K562 (cell line): ENCODE results near the gene AFDN. TPM values are rescaled to one million over a fixed set of nuclear protein-coding genes. Genes with fewer than 3 reads are reported as not detected.

ENCODE experiments used
- CREM ChIP-seq: IDR thresholded peaks from 2 replicates; pipeline ENCODE4 v1.6.1; 2014; ENCODE audit warnings: antibody characterized with exemption, low read depth
- ELF4 ChIP-seq: fragments of 450-650 bp; formaldehyde crosslinking; IDR thresholded peaks from 2 replicates; pipeline ENCODE4 v1.4.0; 2022; ENCODE audit warnings: missing genetic modification characterization
- ETV6 ChIP-seq, 3 experiments: fragments of 150-350 bp in 1 of 3; sonication (generic) in 1 of 3; formaldehyde crosslinking in 1 of 3; IDR thresholded peaks; 2 replicates each; pipeline versions ENCODE4 v1.6.1 to v1.8.0; 2014 to 2022; ENCODE audit warnings: borderline replicate concordance in 2 of 3, low read depth in 2 of 3, antibody characterized with exemption in 1 of 3, low read length in 1 of 3, mild to moderate bottlenecking in 1 of 3, missing genetic modification reagents in 1 of 3
- FOXJ3 ChIP-seq: sonication (generic); formaldehyde crosslinking; IDR thresholded peaks from 2 replicates; pipeline ENCODE4 v1.4.0; 2020; ENCODE audit warnings: mild to moderate bottlenecking, missing genetic modification reagents
- KDM2B ChIP-seq: fragments of 250-450 bp; sonication (Bioruptor Pico); IDR thresholded peaks from 2 replicates; pipeline ENCODE4 v1.8.0; 2021; ENCODE audit warnings: mild to moderate bottlenecking, moderate library complexity
- L3MBTL2 ChIP-seq: fragments of 450-650 bp; IDR thresholded peaks from 2 replicates; pipeline ENCODE4 v1.6.1; 2016; ENCODE audit warnings: mild to moderate bottlenecking, moderate library complexity
- MTA3 ChIP-seq: fragments of 450-650 bp; formaldehyde crosslinking; IDR thresholded peaks from 2 replicates; pipeline ENCODE4 v1.6.1; 2017; ENCODE audit warnings: mild to moderate bottlenecking, borderline replicate concordance
- MYC ChIP-seq, 2 experiments: fragments of 250-450 bp in 1 of 2; sonication (Bioruptor Pico) in 1 of 2; IDR thresholded peaks; 2 replicates each; pipeline versions ENCODE4 v1.5.1 to v1.6.1; 2012 to 2021; ENCODE audit warnings: low read depth in 2 of 2, borderline replicate concordance in 1 of 2, improper control_type of control experiment in 1 of 2, low read length in 1 of 2, mild to moderate bottlenecking in 1 of 2, moderate library complexity in 1 of 2
- MYNN ChIP-seq, 2 experiments: sonication (generic); formaldehyde crosslinking in 1 of 2; IDR thresholded peaks; 2 replicates each; pipeline versions ENCODE4 v1.5.0 to v1.6.1; 2016 to 2020; ENCODE audit warnings: antibody characterized with exemption in 1 of 2, missing genetic modification reagents in 1 of 2
- RB1 ChIP-seq: fragments of 450-650 bp; IDR thresholded peaks from 2 replicates; pipeline ENCODE4 v1.6.1; 2017; ENCODE audit warnings: low read depth, mild to moderate bottlenecking
- RBBP5 ChIP-seq: fragments of 200-600 bp; sonication (generic); IDR thresholded peaks from 2 replicates; pipeline ENCODE4 v1.6.1; 2012; ENCODE audit warnings: borderline replicate concordance, mild to moderate bottlenecking, low read length, control low read depth, inconsistent platforms; ENCODE audit not compliant: insufficient read depth, poor library complexity, severe bottlenecking
- RBFOX2 ChIP-seq: fragments of 200-400 bp; formaldehyde crosslinking; IDR thresholded peaks from 2 replicates; pipeline ENCODE4 v1.6.1; 2017; ENCODE audit warnings: low read depth, mild to moderate bottlenecking, low read length, moderate library complexity
- RBM22 ChIP-seq: fragments of 200-400 bp; formaldehyde crosslinking; IDR thresholded peaks from 2 replicates; pipeline ENCODE4 v1.6.1; 2018; ENCODE audit warnings: low read length, low read depth; ENCODE audit not compliant: poor library complexity, severe bottlenecking
- SOX6 ChIP-seq: fragments of 450-650 bp; IDR thresholded peaks from 2 replicates; pipeline ENCODE4 v1.6.1; 2014; ENCODE audit warnings: mild to moderate bottlenecking
- ZBTB17 ChIP-seq: fragments of 450-650 bp; formaldehyde crosslinking; IDR thresholded peaks from 2 replicates; pipeline ENCODE4 v1.4.0; 2020; ENCODE audit warnings: mild to moderate bottlenecking
- ZFX ChIP-seq: sonication (generic); formaldehyde crosslinking; IDR thresholded peaks from 2 replicates; pipeline ENCODE4 v1.8.0; 2022; ENCODE audit warnings: mild to moderate bottlenecking, missing genetic modification reagents, moderate library complexity
- polyA plus RNA-seq, 8 experiments: library from polyadenylated mRNA; depleted of rRNA in 4 of 8; stranded (reverse) in 5 of 8; unstranded in 3 of 8; fragments of >200 nt; fragmentation: Nextera tagmentation in 2 of 8; fragmentation: Illumina TruSeq in 1 of 8; extraction: Ambion mirVana in 2 of 8; extraction: Trizol in 1 of 8; gene quantifications; 2 replicates each; pipeline versions ENCODE4 v1.2.1 to v1.2.3, GENCODE V29; 2011 to 2014; ENCODE audit warnings: inconsistent platforms in 1 of 8, missing spikeins in 1 of 8
- total RNA-seq, 7 experiments: library from RNA; depleted of rRNA in 6 of 7; stranded (reverse); fragments of >200 nt in 6 of 7; fragmentation: Illumina TruSeq in 2 of 7; extraction: Trizol in 2 of 7; gene quantifications; 2 replicates each; pipeline versions ENCODE4 v1.2.1 to v1.2.3, GENCODE V29; 2011 to 2021; ENCODE audit warnings: low replicate concordance in 1 of 7
- TF ChIP-seq, protein P1 (sequence below): fragments of 250-450 bp; sonication (Bioruptor Pico); IDR thresholded peaks from 2 replicates; pipeline ENCODE4 v1.4.0; 2020
- TF ChIP-seq, protein P2 (sequence below): fragments of 250-450 bp; sonication (Bioruptor Pico); IDR thresholded peaks from 2 replicates; pipeline ENCODE4 v1.9.0; 2021; ENCODE audit warnings: mild to moderate bottlenecking
- TF ChIP-seq, protein P3 (sequence below): fragments of 450-650 bp; formaldehyde crosslinking; IDR thresholded peaks from 2 replicates; pipeline ENCODE4 v1.4.0; 2020; ENCODE audit warnings: mild to moderate bottlenecking, moderate library complexity

AFDN gene
- total and polyA plus RNA-seq, 9 of the 15 experiments (the other 6 are each of a cell fraction or from before 2014, with no cell fraction given) = 7.2 to 129 (median 105) TPM

GRCh38 chr6:167827583-167828324, 1.0 kb downstream of the AFDN start (continued):
- TF ChIP-seq, protein P1, sequence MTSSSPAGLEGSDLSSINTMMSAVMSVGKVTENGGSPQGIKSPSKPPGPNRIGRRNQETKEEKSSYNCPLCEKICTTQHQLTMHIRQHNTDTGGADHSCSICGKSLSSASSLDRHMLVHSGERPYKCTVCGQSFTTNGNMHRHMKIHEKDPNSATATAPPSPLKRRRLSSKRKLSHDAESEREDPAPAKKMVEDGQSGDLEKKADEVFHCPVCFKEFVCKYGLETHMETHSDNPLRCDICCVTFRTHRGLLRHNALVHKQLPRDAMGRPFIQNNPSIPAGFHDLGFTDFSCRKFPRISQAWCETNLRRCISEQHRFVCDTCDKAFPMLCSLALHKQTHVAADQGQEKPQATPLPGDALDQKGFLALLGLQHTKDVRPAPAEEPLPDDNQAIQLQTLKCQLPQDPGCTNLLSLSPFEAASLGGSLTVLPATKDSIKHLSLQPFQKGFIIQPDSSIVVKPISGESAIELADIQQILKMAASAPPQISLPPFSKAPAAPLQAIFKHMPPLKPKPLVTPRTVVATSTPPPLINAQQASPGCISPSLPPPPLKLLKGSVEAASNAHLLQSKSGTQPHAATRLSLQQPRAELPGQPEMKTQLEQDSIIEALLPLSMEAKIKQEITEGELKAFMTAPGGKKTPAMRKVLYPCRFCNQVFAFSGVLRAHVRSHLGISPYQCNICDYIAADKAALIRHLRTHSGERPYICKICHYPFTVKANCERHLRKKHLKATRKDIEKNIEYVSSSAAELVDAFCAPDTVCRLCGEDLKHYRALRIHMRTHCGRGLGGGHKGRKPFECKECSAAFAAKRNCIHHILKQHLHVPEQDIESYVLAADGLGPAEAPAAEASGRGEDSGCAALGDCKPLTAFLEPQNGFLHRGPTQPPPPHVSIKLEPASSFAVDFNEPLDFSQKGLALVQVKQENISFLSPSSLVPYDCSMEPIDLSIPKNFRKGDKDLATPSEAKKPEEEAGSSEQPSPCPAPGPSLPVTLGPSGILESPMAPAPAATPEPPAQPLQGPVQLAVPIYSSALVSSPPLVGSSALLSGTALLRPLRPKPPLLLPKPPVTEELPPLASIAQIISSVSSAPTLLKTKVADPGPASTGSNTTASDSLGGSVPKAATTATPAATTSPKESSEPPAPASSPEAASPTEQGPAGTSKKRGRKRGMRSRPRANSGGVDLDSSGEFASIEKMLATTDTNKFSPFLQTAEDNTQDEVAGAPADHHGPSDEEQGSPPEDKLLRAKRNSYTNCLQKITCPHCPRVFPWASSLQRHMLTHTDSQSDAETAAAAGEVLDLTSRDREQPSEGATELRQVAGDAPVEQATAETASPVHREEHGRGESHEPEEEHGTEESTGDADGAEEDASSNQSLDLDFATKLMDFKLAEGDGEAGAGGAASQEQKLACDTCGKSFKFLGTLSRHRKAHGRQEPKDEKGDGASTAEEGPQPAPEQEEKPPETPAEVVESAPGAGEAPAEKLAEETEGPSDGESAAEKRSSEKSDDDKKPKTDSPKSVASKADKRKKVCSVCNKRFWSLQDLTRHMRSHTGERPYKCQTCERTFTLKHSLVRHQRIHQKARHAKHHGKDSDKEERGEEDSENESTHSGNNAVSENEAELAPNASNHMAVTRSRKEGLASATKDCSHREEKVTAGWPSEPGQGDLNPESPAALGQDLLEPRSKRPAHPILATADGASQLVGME = 0 out of 2 replicates have a peak, but pooled peaks have one; percentile 58
- 0 out of 2 replicates have a peak, but pooled peaks have one; percentile 41 for TF ChIP-seq ELF4 (CRISPR knock-in tag)
- peak; percentile 76 for TF ChIP-seq RBFOX2
- TF ChIP-seq RB1 = peak; percentile 32; the same call in 1 of the 2 replicates
- 0 out of 2 replicates have a peak, but pooled peaks have one; percentile 39 for TF ChIP-seq MTA3
- peak; percentile 76 for TF ChIP-seq RBBP5
- no peak for TF ChIP-seq FOXJ3
- peak; percentile 12; the same call in 1 of the 2 replicates for TF ChIP-seq SOX6
- TF ChIP-seq ZFX (CRISPR knock-in tag) = peak; percentile 57
- TF ChIP-seq MYC (IDR thresholded peaks at IDR 0.05; ENCODE audit: low read depth, low read length) = peak; percentile 15; the same call in 1 of the 2 replicates
- no peak for TF ChIP-seq MYC (CRISPR knock-in tag; IDR thresholded peaks at IDR 0.05; ENCODE audit: borderline replicate concordance, low read depth)
- peak; percentile 36 for TF ChIP-seq RBM22
- peak; percentile 49; the same call in 1 of the 2 replicates for TF ChIP-seq ZBTB17 (CRISPR knock-in tag)
- TF ChIP-seq MYNN (IDR thresholded peaks at IDR 0.05) = 0 out of 2 replicates have a peak, but pooled peaks have one; percentile 24
- no peak for TF ChIP-seq MYNN (CRISPR knock-in tag; IDR thresholded peaks at IDR 0.05)
- TF ChIP-seq CREM = 0 out of 2 replicates have a peak, but pooled peaks have one; percentile 4
- TF ChIP-seq, protein P2, sequence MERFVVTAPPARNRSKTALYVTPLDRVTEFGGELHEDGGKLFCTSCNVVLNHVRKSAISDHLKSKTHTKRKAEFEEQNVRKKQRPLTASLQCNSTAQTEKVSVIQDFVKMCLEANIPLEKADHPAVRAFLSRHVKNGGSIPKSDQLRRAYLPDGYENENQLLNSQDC = no peak
- 0 out of 2 replicates have a peak, but pooled peaks have one; percentile 16 for TF ChIP-seq L3MBTL2
- TF ChIP-seq, protein P3, sequence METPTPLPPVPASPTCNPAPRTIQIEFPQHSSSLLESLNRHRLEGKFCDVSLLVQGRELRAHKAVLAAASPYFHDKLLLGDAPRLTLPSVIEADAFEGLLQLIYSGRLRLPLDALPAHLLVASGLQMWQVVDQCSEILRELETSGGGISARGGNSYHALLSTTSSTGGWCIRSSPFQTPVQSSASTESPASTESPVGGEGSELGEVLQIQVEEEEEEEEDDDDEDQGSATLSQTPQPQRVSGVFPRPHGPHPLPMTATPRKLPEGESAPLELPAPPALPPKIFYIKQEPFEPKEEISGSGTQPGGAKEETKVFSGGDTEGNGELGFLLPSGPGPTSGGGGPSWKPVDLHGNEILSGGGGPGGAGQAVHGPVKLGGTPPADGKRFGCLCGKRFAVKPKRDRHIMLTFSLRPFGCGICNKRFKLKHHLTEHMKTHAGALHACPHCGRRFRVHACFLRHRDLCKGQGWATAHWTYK = peak; percentile 68; the same call in 1 of the 2 replicates
- no peak for TF ChIP-seq ETV6 (IDR thresholded peaks at IDR 0.05; ENCODE audit: borderline replicate concordance in 1 of 2, low read depth in 2 of 2, low read length in 1 of 2)
- TF ChIP-seq ETV6 (CRISPR knock-in tag; IDR thresholded peaks at IDR 0.05; ENCODE audit: borderline replicate concordance) = 0 out of 2 replicates have a peak, but pooled peaks have one; percentile 22
- 0 out of 2 replicates have a peak, but pooled peaks have one; percentile 22 for TF ChIP-seq KDM2B
